Astrocyte (in vitro differentiated cells and primary cell): Measurements from ENCODE around the gene KCNH8. TPM values are rescaled to one million over a fixed set of nuclear protein-coding genes. Genes with fewer than 3 reads are reported as not detected.
A peak's percentile ranks its signal among the peaks of the same experiment; 100 is the strongest.

Source experiments
- DNase-seq: peaks from one replicate; pipeline ENCODE4 v3.0.0-alpha.2; 2010; ENCODE audit warnings: low read depth
- FAIRE-seq: peaks from 2 replicates; lab custom pipeline; 2011; peaks lifted over from hg19 to GRCh38; lab: Jason Lieb, UNC
- H2AFZ ChIP-seq: 2 replicates; pipeline ENCODE4 v1.6.0; 2012; ENCODE audit warnings: low read depth, low read length, inconsistent platforms
- H3K27ac ChIP-seq: 2 replicates; pipeline ENCODE4 v1.5.1; 2011; ENCODE audit warnings: low read depth, low read length, inconsistent platforms
- H3K27me3 ChIP-seq: 2 replicates; pipeline ENCODE4 v1.6.0; 2011; ENCODE audit warnings: low read length, inconsistent platforms; ENCODE audit not compliant: insufficient read depth
- H3K36me3 ChIP-seq: 2 replicates; pipeline ENCODE4 v1.5.1; 2011; ENCODE audit warnings: low read length, inconsistent platforms; ENCODE audit not compliant: insufficient read depth
- H3K4me1 ChIP-seq: 2 replicates; pipeline ENCODE4 v1.5.1; 2011; ENCODE audit warnings: low read length, inconsistent platforms; ENCODE audit not compliant: insufficient read depth
- H3K4me2 ChIP-seq: 2 replicates; pipeline ENCODE4 v1.6.0; 2012; ENCODE audit warnings: low read length, inconsistent platforms
- H3K4me3 ChIP-seq: 2 replicates; pipeline ENCODE4 v1.5.1; 2011; ENCODE audit warnings: low read depth, mild to moderate bottlenecking, low read length, inconsistent platforms; ENCODE audit not compliant: insufficient read depth
- H3K79me2 ChIP-seq: 2 replicates; pipeline ENCODE4 v1.6.0; 2012; ENCODE audit warnings: mild to moderate bottlenecking, low read length, inconsistent platforms; ENCODE audit not compliant: insufficient read depth
- H3K9ac ChIP-seq: 2 replicates; pipeline ENCODE4 v1.6.0; 2012; ENCODE audit warnings: mild to moderate bottlenecking, low read length, inconsistent platforms
- H3K9me3 ChIP-seq: 2 replicates; pipeline ENCODE4 v1.5.1; 2012; ENCODE audit warnings: low read depth, mild to moderate bottlenecking, low read length, inconsistent platforms; ENCODE audit not compliant: insufficient read depth
- H4K20me1 ChIP-seq: 2 replicates; pipeline ENCODE4 v1.6.0; 2012; ENCODE audit warnings: low read length, inconsistent platforms; ENCODE audit not compliant: insufficient read depth
- H3K27ac Mint-ChIP-seq: one replicate; pipeline ENCODE4 v1.8.0; 2021; ENCODE audit warnings: mild to moderate bottlenecking, mixed read lengths; ENCODE audit not compliant: unreplicated experiment
- H3K27me3 Mint-ChIP-seq: one replicate; pipeline ENCODE4 v1.8.0; 2021; ENCODE audit warnings: low read depth, mixed read lengths; ENCODE audit not compliant: unreplicated experiment
- H3K36me3 Mint-ChIP-seq: one replicate; pipeline ENCODE4 v1.8.0; 2021; ENCODE audit warnings: low read depth, mixed read lengths; ENCODE audit not compliant: unreplicated experiment
- H3K4me1 Mint-ChIP-seq: one replicate; pipeline ENCODE4 v1.8.0; 2021; ENCODE audit warnings: low read depth, mixed read lengths; ENCODE audit not compliant: unreplicated experiment
- H3K4me3 Mint-ChIP-seq: one replicate; pipeline ENCODE4 v1.8.0; 2021; ENCODE audit warnings: mild to moderate bottlenecking, moderate library complexity, mixed read lengths; ENCODE audit not compliant: unreplicated experiment
- H3K9me3 Mint-ChIP-seq: one replicate; pipeline ENCODE4 v1.8.0; 2021; ENCODE audit warnings: mild to moderate bottlenecking, mixed read lengths; ENCODE audit not compliant: unreplicated experiment
- EZH2 ChIP-seq: IDR thresholded peaks from 2 replicates; pipeline ENCODE4 v1.6.1; 2012; ENCODE audit warnings: mild to moderate bottlenecking, low read length, inconsistent platforms; ENCODE audit not compliant: insufficient read depth
- total RNA-seq: library from RNA; stranded (reverse); gene quantifications from 2 replicates; pipeline ENCODE4 v1.2.1, GENCODE V29; 2021
- TF ChIP-seq, protein P1 (sequence below): IDR thresholded peaks from 2 replicates; pipeline ENCODE4 v1.5.1; 2011; ENCODE audit warnings: low read depth, mild to moderate bottlenecking, inconsistent platforms, low read length, moderate library complexity; ENCODE audit not compliant: insufficient read depth

Gene KCNH8
- total RNA-seq, 1 donor from 2014 or later, result 0.45 TPM

DNA sequence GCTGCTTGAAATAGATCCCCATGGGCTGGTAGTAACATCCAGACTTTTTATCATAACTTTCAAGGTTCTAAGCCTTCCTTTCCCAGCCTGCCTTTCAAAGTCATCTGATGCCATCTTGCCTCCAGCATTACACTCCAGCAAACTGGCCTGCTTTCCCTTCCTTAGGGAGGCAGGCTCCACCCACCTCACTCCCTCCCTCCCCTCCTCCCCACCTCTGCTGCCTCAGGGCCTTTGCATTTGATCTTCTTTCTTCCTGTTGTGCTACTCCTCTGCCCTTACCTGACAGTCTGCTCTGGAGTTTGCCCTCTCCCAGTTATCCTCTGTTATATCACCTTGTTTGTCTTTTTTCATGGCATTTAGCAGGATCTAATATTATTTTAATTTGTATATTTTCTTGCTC is 319.5 kb downstream of the KCNH8 start:
- Mint-ChIP-seq H3K27me3 (no peaks in the 10 kb centered on the region), H3K4me3 (no peak overlapping the region), H3K4me1 (peaks cover 9% of the 10 kb centered on the region), H3K36me3 (no peaks in the 10 kb centered on the region), H3K27ac (peak overlapping the region; percentile 48), H3K9me3 (no peaks in the 10 kb centered on the region)
- DNase-seq, result no peak
- H3K4me2 ChIP-seq, result no peak overlapping the region
- no peak for FAIRE-seq
- no peaks in the 10 kb centered on the region for H3K79me2 ChIP-seq
- H3K4me3 ChIP-seq, result no peak overlapping the region
- H3K9ac ChIP-seq, result no peak overlapping the region
- TF ChIP-seq, protein P1, sequence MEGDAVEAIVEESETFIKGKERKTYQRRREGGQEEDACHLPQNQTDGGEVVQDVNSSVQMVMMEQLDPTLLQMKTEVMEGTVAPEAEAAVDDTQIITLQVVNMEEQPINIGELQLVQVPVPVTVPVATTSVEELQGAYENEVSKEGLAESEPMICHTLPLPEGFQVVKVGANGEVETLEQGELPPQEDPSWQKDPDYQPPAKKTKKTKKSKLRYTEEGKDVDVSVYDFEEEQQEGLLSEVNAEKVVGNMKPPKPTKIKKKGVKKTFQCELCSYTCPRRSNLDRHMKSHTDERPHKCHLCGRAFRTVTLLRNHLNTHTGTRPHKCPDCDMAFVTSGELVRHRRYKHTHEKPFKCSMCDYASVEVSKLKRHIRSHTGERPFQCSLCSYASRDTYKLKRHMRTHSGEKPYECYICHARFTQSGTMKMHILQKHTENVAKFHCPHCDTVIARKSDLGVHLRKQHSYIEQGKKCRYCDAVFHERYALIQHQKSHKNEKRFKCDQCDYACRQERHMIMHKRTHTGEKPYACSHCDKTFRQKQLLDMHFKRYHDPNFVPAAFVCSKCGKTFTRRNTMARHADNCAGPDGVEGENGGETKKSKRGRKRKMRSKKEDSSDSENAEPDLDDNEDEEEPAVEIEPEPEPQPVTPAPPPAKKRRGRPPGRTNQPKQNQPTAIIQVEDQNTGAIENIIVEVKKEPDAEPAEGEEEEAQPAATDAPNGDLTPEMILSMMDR, result no peak
- no peak for TF ChIP-seq EZH2
- no peak overlapping the region for H3K27ac ChIP-seq
- H3K36me3 ChIP-seq, result no peaks in the 10 kb centered on the region
- no peaks in the 10 kb centered on the region for H4K20me1 ChIP-seq
- H3K4me1 ChIP-seq, result no peaks in the 10 kb centered on the region
- no peaks in the 10 kb centered on the region for H3K27me3 ChIP-seq
- H2AFZ ChIP-seq, result no peak overlapping the region
- H3K9me3 ChIP-seq, result no peaks in the 10 kb centered on the region

DNA sequence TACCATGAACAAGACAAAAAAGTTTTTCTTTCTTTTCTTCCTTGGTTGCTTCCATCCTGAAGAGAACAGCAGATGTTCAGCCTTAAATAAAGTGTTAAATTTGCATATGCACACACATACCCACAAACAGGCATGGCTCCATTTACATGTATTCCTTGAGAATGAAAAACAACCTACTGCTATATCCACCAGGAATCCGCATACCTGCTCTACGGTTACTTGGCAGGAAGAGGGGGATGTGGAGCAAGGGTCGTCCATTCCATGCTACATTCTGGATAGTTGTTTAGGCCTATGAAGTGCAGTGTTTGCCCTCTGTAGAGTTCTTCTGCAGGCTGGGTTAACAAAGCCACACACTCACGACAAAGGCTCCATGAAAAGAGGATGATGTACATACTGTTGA is 322.8 kb downstream of the KCNH8 start:
- FAIRE-seq (no peak), DNase-seq (no peak)
- H3K4me1 ChIP-seq, result no peaks in the 10 kb centered on the region
- no peaks in the 10 kb centered on the region for H3K36me3 Mint-ChIP-seq
- no peaks in the 10 kb centered on the region for H3K27me3 ChIP-seq
- no peaks in the 10 kb centered on the region for H3K9me3 Mint-ChIP-seq
- TF ChIP-seq, protein P1, result no peak
- no peak for TF ChIP-seq EZH2
- no peaks in the 10 kb centered on the region for H3K27me3 Mint-ChIP-seq
- peaks cover 9% of the 10 kb centered on the region for H3K4me1 Mint-ChIP-seq
- H3K4me2 ChIP-seq, result no peak overlapping the region
- H3K79me2 ChIP-seq, result no peaks in the 10 kb centered on the region
- no peak overlapping the region for H3K4me3 ChIP-seq
- H3K9me3 ChIP-seq, result no peaks in the 10 kb centered on the region
- H3K4me3 Mint-ChIP-seq, result no peak overlapping the region
- no peak overlapping the region for H3K27ac Mint-ChIP-seq
- no peak overlapping the region for H3K9ac ChIP-seq
- no peak overlapping the region for H2AFZ ChIP-seq
- H3K36me3 ChIP-seq, result no peaks in the 10 kb centered on the region
- H3K27ac ChIP-seq, result no peak overlapping the region
- no peaks in the 10 kb centered on the region for H4K20me1 ChIP-seq

DNA sequence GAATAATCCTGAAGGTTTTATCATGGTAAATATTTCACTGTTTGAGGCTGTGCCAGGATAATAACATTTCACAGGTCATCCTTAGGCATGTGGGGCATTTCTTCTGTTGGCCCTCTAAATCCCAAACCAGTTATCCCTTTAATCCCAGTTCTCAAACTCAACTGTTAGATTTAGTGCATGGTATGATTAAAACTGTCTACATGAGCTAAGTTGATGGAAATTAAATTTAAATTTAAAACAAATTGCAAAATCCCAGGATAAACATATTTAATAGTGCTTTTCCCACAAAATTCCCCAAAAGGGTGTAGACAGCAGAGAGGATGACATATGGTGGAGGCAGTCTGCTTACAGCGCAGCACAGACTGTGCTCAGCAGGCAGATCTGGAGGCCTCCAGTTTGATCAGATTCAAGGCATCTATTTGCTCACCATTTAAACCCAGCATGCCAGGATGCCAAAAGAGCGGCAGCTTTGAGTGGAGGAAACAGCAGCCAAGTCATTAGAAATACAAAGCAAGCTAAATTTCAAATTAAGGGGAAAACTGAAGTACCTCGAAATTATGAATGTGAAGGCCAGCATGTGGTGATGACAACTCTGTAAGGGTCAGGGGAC is 325.8 kb downstream of the KCNH8 start:
- no peaks in the 10 kb centered on the region for H3K79me2 ChIP-seq
- no peaks in the 10 kb centered on the region for H3K4me1 ChIP-seq
- H3K36me3 Mint-ChIP-seq, result no peaks in the 10 kb centered on the region
- no peaks in the 10 kb centered on the region for H3K27me3 ChIP-seq
- H3K27ac Mint-ChIP-seq, result no peak overlapping the region
- no peak overlapping the region for H3K4me2 ChIP-seq
- FAIRE-seq (no peak), DNase-seq (no peak)
- no peak overlapping the region for H3K9ac ChIP-seq
- no peak overlapping the region for H3K4me3 Mint-ChIP-seq
- no peaks in the 10 kb centered on the region for H3K9me3 Mint-ChIP-seq
- H3K9me3 ChIP-seq, result no peaks in the 10 kb centered on the region
- TF ChIP-seq EZH2, result no peak
- TF ChIP-seq, protein P1, result no peak
- H3K4me1 Mint-ChIP-seq, result no peaks in the 10 kb centered on the region
- H3K27me3 Mint-ChIP-seq, result no peaks in the 10 kb centered on the region
- H3K4me3 ChIP-seq, result no peak overlapping the region
- no peaks in the 10 kb centered on the region for H4K20me1 ChIP-seq
- H3K36me3 ChIP-seq, result no peaks in the 10 kb centered on the region
- no peak overlapping the region for H3K27ac ChIP-seq
- H2AFZ ChIP-seq, result no peak overlapping the region
